Upper lobe of right lung (tissue), 1 donor: ENCODE results near the gene UBE2L3. TPM values are rescaled to one million over a fixed set of nuclear protein-coding genes. Genes with fewer than 3 reads are reported as not detected.
A peak's percentile ranks its signal among the peaks of the same experiment; 100 is the strongest.

Source experiments
- ATAC-seq: fragments of 200-7000 bp; cut with Tn5 transposase; one replicate; pipeline ENCODE4 v1.9.1; 2020; ENCODE audit warnings: mild to moderate bottlenecking, moderate library complexity
- DNase-seq: peaks from one replicate; pipeline ENCODE4 v3.0.0-alpha.2; 2020
- H3K27ac ChIP-seq: fragments of 200-600 bp; one replicate; pipeline ENCODE4 v1.8.0; 2022
- H3K27me3 ChIP-seq: fragments of 200-600 bp; one replicate; pipeline ENCODE4 v1.8.0; 2022; ENCODE audit warnings: mild to moderate bottlenecking
- H3K36me3 ChIP-seq: fragments of 200-600 bp; one replicate; pipeline ENCODE4 v1.8.0; 2022
- H3K4me1 ChIP-seq: fragments of 200-600 bp; one replicate; pipeline ENCODE4 v1.8.0; 2022
- H3K4me3 ChIP-seq: fragments of 200-600 bp; one replicate; pipeline ENCODE4 v1.8.0; 2022; ENCODE audit warnings: mild to moderate bottlenecking
- H3K9me3 ChIP-seq: fragments of 200-600 bp; one replicate; pipeline ENCODE4 v1.8.0; 2022
- CTCF ChIP-seq: fragments of 200-600 bp; IDR thresholded peaks from one replicate; pipeline ENCODE4 v1.8.0; 2022; ENCODE audit warnings: antibody characterized with exemption
- intact Hi-C: fragments of 100-400 bp; cut with DNase I; formaldehyde crosslinking; loops from one replicate; pipeline ENCODE4 v1.11.0; 2022
- microRNA-seq: library from miRNA; unstranded; fragments of <30 nt; microRNA quantifications from one replicate; pipeline ENCODE4 v1.2.0, GENCODE V29; 2020; ENCODE audit warnings: borderline microRNAs expressed
- total RNA-seq: library from RNA; stranded (reverse); fragmentation: NEBNext Ultra II Directional; extraction: Animal tissue kit (Norgen Biotek cat#: 25700); gene quantifications from one replicate; pipeline ENCODE4 v1.2.1, GENCODE V29; 2021
- donor health status: DM: no; HTN: yes; CAD: no; lungs with severe emphysema.

Gene UBE2L3
- total RNA-seq, 1 donor from 2014 or later, result 45.7 TPM

- H3K4me3 ChIP-seq, result no peak overlapping the region
- no peaks in the 10 kb centered on the region for H3K36me3 ChIP-seq
- DNase-seq (no peak), ATAC-seq (no peak)
- no peaks in the 10 kb centered on the region for H3K9me3 ChIP-seq
- TF ChIP-seq CTCF, result no peak
- peaks cover 2% of the 10 kb centered on the region for H3K4me1 ChIP-seq
- intact Hi-C loops, result no loop called here
- no peak overlapping the region for H3K27ac ChIP-seq
- no peaks in the 10 kb centered on the region for H3K27me3 ChIP-seq
These were observed 96.2 kb downstream of the UBE2L3 start for GRCh38 chr22:21663738-21664137.

GRCh38 chr22:21665047-21665851 lies 97.7 kb downstream of the UBE2L3 start:
- no peak for ATAC-seq
- peaks cover under 1% of the 10 kb centered on the region for H3K36me3 ChIP-seq
- H3K27me3 ChIP-seq, result no peaks in the 10 kb centered on the region
- intact Hi-C loops, result no loop called here
- no peak for DNase-seq
- H3K27ac ChIP-seq, result peak overlapping the region; percentile 94
- no peaks in the 10 kb centered on the region for H3K9me3 ChIP-seq
- peak overlapping the region; percentile 82 for H3K4me3 ChIP-seq
- TF ChIP-seq CTCF, result no peak
- H3K4me1 ChIP-seq, result peaks cover 2% of the 10 kb centered on the region

GRCh38 chr22:21666786-21667185 lies 99.3 kb downstream of the UBE2L3 start:
- H3K9me3 ChIP-seq, result no peaks in the 10 kb centered on the region
- DNase-seq (no peak), ATAC-seq (no peak)
- intact Hi-C loops, result no loop called here
- peak overlapping the region; percentile 82 for H3K4me3 ChIP-seq
- H3K36me3 ChIP-seq, result peaks cover 16% of the 10 kb centered on the region
- peaks cover 2% of the 10 kb centered on the region for H3K4me1 ChIP-seq
- no peaks in the 10 kb centered on the region for H3K27me3 ChIP-seq
- no peak for TF ChIP-seq CTCF
- H3K27ac ChIP-seq, result peak overlapping the region; percentile 94

- TF ChIP-seq CTCF, result no peak
- intact Hi-C loops, result no loop called here
- no peak for ATAC-seq
- Histone ChIP-seq H3K9me3 (no peaks in the 10 kb centered on the region), H3K27me3 (no peaks in the 10 kb centered on the region), H3K36me3 (peaks cover 38% of the 10 kb centered on the region), H3K4me3 (no peak overlapping the region), H3K4me1 (peaks cover 2% of the 10 kb centered on the region), H3K27ac (no peak overlapping the region)
- DNase-seq, result no peak
These were observed 101.5 kb downstream of the UBE2L3 start for GRCh38 chr22:21669026-21669425.

GRCh38 chr22:21672107-21672629 lies 104.7 kb downstream of the UBE2L3 start:
- ATAC-seq (no peak), DNase-seq (no peak)
- H3K27ac ChIP-seq, result no peak overlapping the region
- H3K36me3 ChIP-seq, result peaks cover 57% of the 10 kb centered on the region
- no peaks in the 10 kb centered on the region for H3K27me3 ChIP-seq
- intact Hi-C loops, result no loop called here
- H3K4me3 ChIP-seq, result no peak overlapping the region
- TF ChIP-seq CTCF, result no peak
- no peaks in the 10 kb centered on the region for H3K9me3 ChIP-seq
- peaks cover 2% of the 10 kb centered on the region for H3K4me1 ChIP-seq

Small RNAs within 50 kb of the gene (microRNA-seq; reads per million reads assigned to microRNA genes)
- gene MIR130B, result 131 reads per million, percentile 68 among the genes with 10 or more reads in this experiment
- gene MIR301B, result 2.5 reads per million, percentile 15 among the genes with 10 or more reads in this experiment

Other genes starting within 250 kb of the UBE2L3 start
- gene RIMBP3B, start 184.0 kb upstream of the UBE2L3 start, total RNA-seq, result 0.09 TPM
- 5.1 TPM for gene HIC2, start 150.3 kb upstream of the UBE2L3 start, total RNA-seq
- 4.0 TPM for gene TMEM191C, start 100.3 kb upstream of the UBE2L3 start, total RNA-seq
- gene RIMBP3C, start 16.3 kb upstream of the UBE2L3 start, total RNA-seq, result 0.41 TPM
- 13.9 TPM for gene YDJC, start 62.3 kb downstream of the UBE2L3 start, total RNA-seq
- gene CCDC116, start 65.0 kb downstream of the UBE2L3 start, total RNA-seq, result 0.69 TPM
- gene SDF2L1, start 74.6 kb downstream of the UBE2L3 start, total RNA-seq, result 41.3 TPM
- gene PPIL2, start 98.3 kb downstream of the UBE2L3 start, total RNA-seq, result 40.3 TPM
- gene YPEL1, start 168.1 kb downstream of the UBE2L3 start, total RNA-seq, result 6.7 TPM